HL-60 (cell line): ENCODE data around the gene CSF2RB.

Experiments used
- DNase-seq, 2 experiments: peaks; one replicate each; pipeline ENCODE4 v3.0.0-alpha.2; 2010 to 2020; ENCODE audit warnings: low read depth in 1 of 2, low spot score in 1 of 2
- H3K27ac ChIP-seq: fragments of 250-450 bp; sonication (Bioruptor Pico); replicated peaks from 2 replicates; pipeline ENCODE4 v1.5.1; 2020; ENCODE audit warnings: mild to moderate bottlenecking, moderate library complexity
- H3K27me3 ChIP-seq: fragments of 250-450 bp; sonication (Bioruptor Pico); 2 replicates; pipeline ENCODE4 v1.5.1; 2021; ENCODE audit warnings: mild to moderate bottlenecking, moderate library complexity; ENCODE audit not compliant: insufficient read depth, poor library complexity, severe bottlenecking
- H3K4me3 ChIP-seq: replicated peaks from 2 replicates; pipeline ENCODE4 v1.5.1; 2011; ENCODE audit warnings: mild to moderate bottlenecking, control low read depth, low read length; ENCODE audit not compliant: insufficient read depth
- GABPA ChIP-seq: IDR thresholded peaks from 2 replicates; pipeline ENCODE4 v1.6.1; 2012; ENCODE audit warnings: low read depth
- POLR2AphosphoS5 ChIP-seq: IDR thresholded peaks from 2 replicates; pipeline ENCODE4 v1.6.1; 2012; ENCODE audit warnings: low read depth
- SPI1 ChIP-seq: IDR thresholded peaks from 2 replicates; pipeline ENCODE4 v1.6.1; 2012; ENCODE audit warnings: low read depth, mild to moderate bottlenecking, borderline replicate concordance
- TF ChIP-seq, protein P1 (sequence below): IDR thresholded peaks from one replicate; pipeline ENCODE4 v1.5.1; 2011; ENCODE audit warnings: low read length, control low read depth, inconsistent platforms; ENCODE audit not compliant: insufficient read depth
- TF ChIP-seq, protein P2 (sequence below): IDR thresholded peaks from 2 replicates; pipeline ENCODE4 v1.6.1; 2012; ENCODE audit warnings: low read depth; ENCODE audit not compliant: insufficient replicate concordance

CSF2RB gene

DNA sequence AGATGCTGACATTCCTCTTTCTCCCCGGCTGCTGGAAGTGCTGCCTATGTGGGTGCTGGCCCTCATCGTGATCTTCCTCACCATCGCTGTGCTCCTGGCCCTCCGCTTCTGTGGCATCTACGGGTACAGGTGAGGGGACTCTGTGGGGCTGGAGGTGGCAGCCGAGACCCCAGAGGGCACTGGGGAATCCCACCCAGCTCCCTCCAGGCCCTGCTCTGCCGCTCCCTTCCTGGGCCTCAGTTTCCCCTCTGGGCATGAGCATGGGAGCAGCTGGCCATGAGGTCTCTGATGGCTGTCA, 21.8 kb downstream of the CSF2RB start:
- H3K4me3 ChIP-seq: no peak overlapping the region
- no peaks in the 10 kb centered on the region for H3K27me3 ChIP-seq
- DNase-seq: no peak
- TF ChIP-seq, protein P1, sequence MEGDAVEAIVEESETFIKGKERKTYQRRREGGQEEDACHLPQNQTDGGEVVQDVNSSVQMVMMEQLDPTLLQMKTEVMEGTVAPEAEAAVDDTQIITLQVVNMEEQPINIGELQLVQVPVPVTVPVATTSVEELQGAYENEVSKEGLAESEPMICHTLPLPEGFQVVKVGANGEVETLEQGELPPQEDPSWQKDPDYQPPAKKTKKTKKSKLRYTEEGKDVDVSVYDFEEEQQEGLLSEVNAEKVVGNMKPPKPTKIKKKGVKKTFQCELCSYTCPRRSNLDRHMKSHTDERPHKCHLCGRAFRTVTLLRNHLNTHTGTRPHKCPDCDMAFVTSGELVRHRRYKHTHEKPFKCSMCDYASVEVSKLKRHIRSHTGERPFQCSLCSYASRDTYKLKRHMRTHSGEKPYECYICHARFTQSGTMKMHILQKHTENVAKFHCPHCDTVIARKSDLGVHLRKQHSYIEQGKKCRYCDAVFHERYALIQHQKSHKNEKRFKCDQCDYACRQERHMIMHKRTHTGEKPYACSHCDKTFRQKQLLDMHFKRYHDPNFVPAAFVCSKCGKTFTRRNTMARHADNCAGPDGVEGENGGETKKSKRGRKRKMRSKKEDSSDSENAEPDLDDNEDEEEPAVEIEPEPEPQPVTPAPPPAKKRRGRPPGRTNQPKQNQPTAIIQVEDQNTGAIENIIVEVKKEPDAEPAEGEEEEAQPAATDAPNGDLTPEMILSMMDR: no peak
- TF ChIP-seq POLR2AphosphoS5 (no peak), GABPA (no peak), SPI1 (no peak)
- TF ChIP-seq, protein P2, sequence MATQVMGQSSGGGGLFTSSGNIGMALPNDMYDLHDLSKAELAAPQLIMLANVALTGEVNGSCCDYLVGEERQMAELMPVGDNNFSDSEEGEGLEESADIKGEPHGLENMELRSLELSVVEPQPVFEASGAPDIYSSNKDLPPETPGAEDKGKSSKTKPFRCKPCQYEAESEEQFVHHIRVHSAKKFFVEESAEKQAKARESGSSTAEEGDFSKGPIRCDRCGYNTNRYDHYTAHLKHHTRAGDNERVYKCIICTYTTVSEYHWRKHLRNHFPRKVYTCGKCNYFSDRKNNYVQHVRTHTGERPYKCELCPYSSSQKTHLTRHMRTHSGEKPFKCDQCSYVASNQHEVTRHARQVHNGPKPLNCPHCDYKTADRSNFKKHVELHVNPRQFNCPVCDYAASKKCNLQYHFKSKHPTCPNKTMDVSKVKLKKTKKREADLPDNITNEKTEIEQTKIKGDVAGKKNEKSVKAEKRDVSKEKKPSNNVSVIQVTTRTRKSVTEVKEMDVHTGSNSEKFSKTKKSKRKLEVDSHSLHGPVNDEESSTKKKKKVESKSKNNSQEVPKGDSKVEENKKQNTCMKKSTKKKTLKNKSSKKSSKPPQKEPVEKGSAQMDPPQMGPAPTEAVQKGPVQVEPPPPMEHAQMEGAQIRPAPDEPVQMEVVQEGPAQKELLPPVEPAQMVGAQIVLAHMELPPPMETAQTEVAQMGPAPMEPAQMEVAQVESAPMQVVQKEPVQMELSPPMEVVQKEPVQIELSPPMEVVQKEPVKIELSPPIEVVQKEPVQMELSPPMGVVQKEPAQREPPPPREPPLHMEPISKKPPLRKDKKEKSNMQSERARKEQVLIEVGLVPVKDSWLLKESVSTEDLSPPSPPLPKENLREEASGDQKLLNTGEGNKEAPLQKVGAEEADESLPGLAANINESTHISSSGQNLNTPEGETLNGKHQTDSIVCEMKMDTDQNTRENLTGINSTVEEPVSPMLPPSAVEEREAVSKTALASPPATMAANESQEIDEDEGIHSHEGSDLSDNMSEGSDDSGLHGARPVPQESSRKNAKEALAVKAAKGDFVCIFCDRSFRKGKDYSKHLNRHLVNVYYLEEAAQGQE: no peak
- H3K27ac ChIP-seq: no peak overlapping the region

DNA sequence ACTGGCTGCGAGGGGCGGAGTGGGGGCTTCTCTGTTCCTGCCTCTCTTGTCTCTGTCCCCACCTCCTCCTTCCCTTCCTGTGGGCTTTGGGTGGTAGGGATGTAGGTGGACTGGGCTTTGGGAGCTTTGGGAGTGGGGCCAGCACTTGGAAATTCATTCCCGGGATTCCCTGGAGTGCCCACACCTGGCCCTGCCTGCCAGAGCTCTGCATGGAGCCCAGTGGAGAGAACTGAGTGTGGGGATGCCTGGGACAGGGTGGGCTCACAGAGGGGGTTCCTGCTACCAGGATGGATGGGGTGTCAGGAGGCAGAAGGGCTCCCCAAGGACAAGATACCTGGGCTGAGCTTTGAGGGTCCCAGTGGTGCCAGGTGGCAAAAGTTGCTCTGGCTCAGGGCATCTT, 22.3 kb downstream of the CSF2RB start:
- Histone ChIP-seq H3K4me3 (no peak overlapping the region), H3K27ac (peak overlapping the region; percentile 58), H3K27me3 (no peaks in the 10 kb centered on the region)
- TF ChIP-seq GABPA (no peak), SPI1 (no peak), POLR2AphosphoS5 (no peak)
- TF ChIP-seq, protein P1: no peak
- TF ChIP-seq, protein P2: no peak
- DNase-seq: no peak

DNA sequence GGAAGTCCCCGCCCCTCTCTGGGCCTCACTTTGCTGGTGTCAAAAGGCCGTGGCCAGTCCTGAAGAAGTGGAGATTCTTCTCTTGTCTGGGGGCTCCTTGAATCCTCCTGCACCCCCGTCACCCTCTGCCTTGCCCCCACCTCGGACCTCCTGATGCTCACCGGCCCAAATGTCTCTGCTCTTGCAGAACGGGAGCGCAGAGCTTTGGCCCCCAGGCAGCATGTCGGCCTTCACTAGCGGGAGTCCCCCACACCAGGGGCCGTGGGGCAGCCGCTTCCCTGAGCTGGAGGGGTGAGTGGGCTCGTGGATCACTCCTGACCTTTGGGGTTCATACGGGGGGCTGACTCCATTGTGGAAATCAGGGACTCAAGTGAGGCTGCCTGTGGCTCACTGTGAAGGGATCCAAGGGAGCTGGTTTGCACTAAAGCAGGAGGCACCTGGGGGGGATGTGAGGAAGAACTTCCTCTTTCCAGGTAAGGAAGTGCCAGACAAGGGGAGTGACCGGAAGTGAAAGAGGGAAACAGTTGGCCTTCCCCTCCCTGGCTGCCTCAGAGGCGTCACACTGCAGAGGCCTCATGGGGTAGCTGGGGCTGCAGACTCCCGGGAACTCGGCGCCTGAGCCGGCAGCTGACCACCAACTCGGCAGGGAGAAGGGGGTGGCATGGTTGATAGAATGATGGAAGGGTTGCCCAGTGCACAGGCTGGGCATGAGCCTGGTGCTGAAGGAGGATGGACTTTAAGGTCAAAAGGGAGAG, 23.1 kb downstream of the CSF2RB start:
- no peaks in the 10 kb centered on the region for H3K27me3 ChIP-seq

More for the DNA sequence above, 23.1 kb downstream of the CSF2RB start:
- Histone ChIP-seq H3K4me3 (no peak overlapping the region), H3K27ac (peak overlapping the region; percentile 58)
- TF ChIP-seq POLR2AphosphoS5 (no peak), SPI1 (peak; percentile 86), GABPA (no peak)
- TF ChIP-seq, protein P2: no peak
- TF ChIP-seq, protein P1: no peak
- peak; percentile 77 to 79 for DNase-seq
